ENCODE results near the gene SLC16A8.

Gene SLC16A8

DNA sequence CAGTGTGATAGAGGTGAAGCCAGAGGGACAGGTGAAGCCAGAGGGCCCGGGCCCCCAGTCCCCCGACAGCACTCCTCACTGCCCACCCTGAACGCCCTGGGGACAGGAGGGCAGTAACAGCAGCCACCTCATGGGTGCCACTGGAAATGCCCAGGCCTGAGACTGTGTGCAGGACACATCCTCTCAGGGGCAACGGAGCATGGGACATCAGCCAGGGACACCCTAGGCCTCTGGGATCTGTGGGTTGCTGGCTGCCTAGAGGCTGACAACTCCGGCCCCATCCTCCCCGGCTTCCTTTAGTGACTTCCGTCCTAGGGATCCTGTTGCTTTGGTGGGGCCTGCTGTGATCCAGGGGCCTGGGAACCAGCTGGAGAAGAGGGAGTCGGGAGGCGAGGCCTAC, 43.9 kb upstream of the SLC16A8 start:
- no peak for TF ChIP-seq SPI1 (IDR thresholded peaks at IDR 0.05; ENCODE audit: borderline replicate concordance, low read depth)
- no peak for TF ChIP-seq GABPA (IDR thresholded peaks at IDR 0.05; ENCODE audit: low read depth)
- TF ChIP-seq POLR2AphosphoS5 (IDR thresholded peaks at IDR 0.05; ENCODE audit: low read depth) = no peak
- TF ChIP-seq, protein P1, sequence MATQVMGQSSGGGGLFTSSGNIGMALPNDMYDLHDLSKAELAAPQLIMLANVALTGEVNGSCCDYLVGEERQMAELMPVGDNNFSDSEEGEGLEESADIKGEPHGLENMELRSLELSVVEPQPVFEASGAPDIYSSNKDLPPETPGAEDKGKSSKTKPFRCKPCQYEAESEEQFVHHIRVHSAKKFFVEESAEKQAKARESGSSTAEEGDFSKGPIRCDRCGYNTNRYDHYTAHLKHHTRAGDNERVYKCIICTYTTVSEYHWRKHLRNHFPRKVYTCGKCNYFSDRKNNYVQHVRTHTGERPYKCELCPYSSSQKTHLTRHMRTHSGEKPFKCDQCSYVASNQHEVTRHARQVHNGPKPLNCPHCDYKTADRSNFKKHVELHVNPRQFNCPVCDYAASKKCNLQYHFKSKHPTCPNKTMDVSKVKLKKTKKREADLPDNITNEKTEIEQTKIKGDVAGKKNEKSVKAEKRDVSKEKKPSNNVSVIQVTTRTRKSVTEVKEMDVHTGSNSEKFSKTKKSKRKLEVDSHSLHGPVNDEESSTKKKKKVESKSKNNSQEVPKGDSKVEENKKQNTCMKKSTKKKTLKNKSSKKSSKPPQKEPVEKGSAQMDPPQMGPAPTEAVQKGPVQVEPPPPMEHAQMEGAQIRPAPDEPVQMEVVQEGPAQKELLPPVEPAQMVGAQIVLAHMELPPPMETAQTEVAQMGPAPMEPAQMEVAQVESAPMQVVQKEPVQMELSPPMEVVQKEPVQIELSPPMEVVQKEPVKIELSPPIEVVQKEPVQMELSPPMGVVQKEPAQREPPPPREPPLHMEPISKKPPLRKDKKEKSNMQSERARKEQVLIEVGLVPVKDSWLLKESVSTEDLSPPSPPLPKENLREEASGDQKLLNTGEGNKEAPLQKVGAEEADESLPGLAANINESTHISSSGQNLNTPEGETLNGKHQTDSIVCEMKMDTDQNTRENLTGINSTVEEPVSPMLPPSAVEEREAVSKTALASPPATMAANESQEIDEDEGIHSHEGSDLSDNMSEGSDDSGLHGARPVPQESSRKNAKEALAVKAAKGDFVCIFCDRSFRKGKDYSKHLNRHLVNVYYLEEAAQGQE (IDR thresholded peaks at IDR 0.05; ENCODE audit: insufficient replicate concordance, low read depth) = no peak
- TF ChIP-seq, protein P2, sequence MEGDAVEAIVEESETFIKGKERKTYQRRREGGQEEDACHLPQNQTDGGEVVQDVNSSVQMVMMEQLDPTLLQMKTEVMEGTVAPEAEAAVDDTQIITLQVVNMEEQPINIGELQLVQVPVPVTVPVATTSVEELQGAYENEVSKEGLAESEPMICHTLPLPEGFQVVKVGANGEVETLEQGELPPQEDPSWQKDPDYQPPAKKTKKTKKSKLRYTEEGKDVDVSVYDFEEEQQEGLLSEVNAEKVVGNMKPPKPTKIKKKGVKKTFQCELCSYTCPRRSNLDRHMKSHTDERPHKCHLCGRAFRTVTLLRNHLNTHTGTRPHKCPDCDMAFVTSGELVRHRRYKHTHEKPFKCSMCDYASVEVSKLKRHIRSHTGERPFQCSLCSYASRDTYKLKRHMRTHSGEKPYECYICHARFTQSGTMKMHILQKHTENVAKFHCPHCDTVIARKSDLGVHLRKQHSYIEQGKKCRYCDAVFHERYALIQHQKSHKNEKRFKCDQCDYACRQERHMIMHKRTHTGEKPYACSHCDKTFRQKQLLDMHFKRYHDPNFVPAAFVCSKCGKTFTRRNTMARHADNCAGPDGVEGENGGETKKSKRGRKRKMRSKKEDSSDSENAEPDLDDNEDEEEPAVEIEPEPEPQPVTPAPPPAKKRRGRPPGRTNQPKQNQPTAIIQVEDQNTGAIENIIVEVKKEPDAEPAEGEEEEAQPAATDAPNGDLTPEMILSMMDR (IDR thresholded peaks at IDR 0.05; ENCODE audit: insufficient read depth, low read length) = no peak
- Histone ChIP-seq H3K27me3 (ENCODE audit: insufficient read depth, poor library complexity, severe bottlenecking) (no peaks in the 10 kb centered on the region), H3K27ac (replicated peaks) (no peak overlapping the region), H3K4me3 (replicated peaks; ENCODE audit: insufficient read depth, low read length) (no peak overlapping the region)
- DNase-seq (ENCODE audit: low read depth in 1 of 2, low spot score in 1 of 2) = no peak

DNA sequence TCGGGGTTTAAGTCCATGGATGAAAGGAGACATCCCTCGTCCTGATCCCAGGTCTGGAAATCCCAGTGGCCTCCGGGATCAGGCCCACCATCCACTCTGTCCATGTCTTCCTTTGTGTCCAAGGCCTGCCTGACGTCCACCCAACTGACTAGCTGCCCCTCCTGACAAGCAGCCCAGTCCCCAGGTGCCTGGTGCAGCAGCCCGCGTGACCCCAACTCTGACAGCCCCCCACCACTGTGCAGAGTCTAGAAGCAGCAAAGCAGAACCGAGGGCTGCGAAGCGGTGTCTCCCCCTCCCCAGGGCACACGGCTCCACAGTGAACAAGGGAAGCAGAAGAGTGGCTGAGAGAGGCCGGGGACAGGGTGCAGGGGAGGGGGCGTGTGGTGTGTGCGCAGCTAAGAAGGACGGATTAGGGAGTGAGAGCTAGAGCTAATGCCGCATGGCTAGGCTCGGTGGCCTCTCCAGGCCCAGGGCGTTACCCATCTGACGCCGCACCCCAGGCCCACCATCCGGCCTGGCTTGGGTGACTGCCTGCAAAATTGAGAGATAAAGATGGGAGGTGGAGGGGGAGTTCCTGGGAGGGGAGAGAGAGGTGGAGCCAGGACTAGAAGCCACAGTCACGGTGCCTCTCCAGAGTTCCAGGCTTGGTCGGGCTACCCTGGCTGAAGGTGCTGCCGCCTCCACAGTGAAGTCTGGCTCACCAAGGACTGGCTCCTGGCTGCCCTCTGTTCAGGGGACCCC, 43.1 kb upstream of the SLC16A8 start:
- H3K4me3 ChIP-seq (replicated peaks; ENCODE audit: insufficient read depth, low read length) = no peak overlapping the region
- TF ChIP-seq POLR2AphosphoS5 (IDR thresholded peaks at IDR 0.05; ENCODE audit: low read depth) (no peak), GABPA (IDR thresholded peaks at IDR 0.05; ENCODE audit: low read depth) (no peak), SPI1 (IDR thresholded peaks at IDR 0.05; ENCODE audit: borderline replicate concordance, low read depth) (no peak)
- TF ChIP-seq, protein P1 (IDR thresholded peaks at IDR 0.05; ENCODE audit: insufficient replicate concordance, low read depth) = no peak
- TF ChIP-seq, protein P2 (IDR thresholded peaks at IDR 0.05; ENCODE audit: insufficient read depth, low read length) = no peak

DNA sequence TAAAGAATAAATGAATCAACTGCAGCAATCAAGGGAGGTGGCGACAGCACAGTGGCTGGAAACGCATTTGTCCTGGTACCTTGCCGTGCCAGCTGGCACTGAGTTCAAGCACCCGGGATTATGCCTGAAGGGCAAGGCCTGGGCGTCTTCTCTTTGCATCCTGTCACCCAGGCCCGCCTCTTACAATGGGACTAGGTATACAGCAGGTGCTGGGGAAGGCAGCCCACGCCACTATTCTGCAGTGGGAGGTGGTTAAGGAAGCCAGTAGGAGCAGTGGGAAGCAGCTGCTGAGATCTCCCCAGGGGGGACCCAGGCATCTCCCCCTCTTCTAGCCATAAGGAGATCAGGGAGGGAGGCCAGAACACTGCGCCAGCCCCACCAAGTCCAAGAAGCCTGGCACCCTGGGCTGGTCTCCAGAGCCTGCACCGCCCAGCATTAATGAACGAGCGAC, 41.8 kb upstream of the SLC16A8 start:
- H3K27ac ChIP-seq (replicated peaks) = no peak overlapping the region
- TF ChIP-seq POLR2AphosphoS5 (IDR thresholded peaks at IDR 0.05; ENCODE audit: low read depth) = no peak
- TF ChIP-seq, protein P1 (IDR thresholded peaks at IDR 0.05; ENCODE audit: insufficient replicate concordance, low read depth) = no peak
- TF ChIP-seq SPI1 (IDR thresholded peaks at IDR 0.05; ENCODE audit: borderline replicate concordance, low read depth) = no peak
- TF ChIP-seq, protein P2 (IDR thresholded peaks at IDR 0.05; ENCODE audit: insufficient read depth, low read length) = no peak
- TF ChIP-seq GABPA (IDR thresholded peaks at IDR 0.05; ENCODE audit: low read depth) = no peak
- no peak overlapping the region for H3K4me3 ChIP-seq (replicated peaks; ENCODE audit: insufficient read depth, low read length)
- no peaks in the 10 kb centered on the region for H3K27me3 ChIP-seq (ENCODE audit: insufficient read depth, poor library complexity, severe bottlenecking)
- DNase-seq (ENCODE audit: low read depth in 1 of 2, low spot score in 1 of 2) = no peak

More for the DNA sequence above, 43.1 kb upstream of the SLC16A8 start:
- no peaks in the 10 kb centered on the region for H3K27me3 ChIP-seq (ENCODE audit: insufficient read depth, poor library complexity, severe bottlenecking)
- no peak overlapping the region for H3K27ac ChIP-seq (replicated peaks)
- no peak for DNase-seq (ENCODE audit: low read depth in 1 of 2, low spot score in 1 of 2)
